GM19025 (cell line): Measurements from ENCODE around the gene NTS.

ENCODE experiments used
- ATAC-seq: cut with Tn5 transposase; IDR thresholded peaks from one replicate; pipeline ENCODE4 v1.9.1; 2021; ENCODE audit warnings: mild to moderate bottlenecking, low read depth, moderate library complexity; ENCODE audit not compliant: unreplicated experiment

NTS gene

DNA sequence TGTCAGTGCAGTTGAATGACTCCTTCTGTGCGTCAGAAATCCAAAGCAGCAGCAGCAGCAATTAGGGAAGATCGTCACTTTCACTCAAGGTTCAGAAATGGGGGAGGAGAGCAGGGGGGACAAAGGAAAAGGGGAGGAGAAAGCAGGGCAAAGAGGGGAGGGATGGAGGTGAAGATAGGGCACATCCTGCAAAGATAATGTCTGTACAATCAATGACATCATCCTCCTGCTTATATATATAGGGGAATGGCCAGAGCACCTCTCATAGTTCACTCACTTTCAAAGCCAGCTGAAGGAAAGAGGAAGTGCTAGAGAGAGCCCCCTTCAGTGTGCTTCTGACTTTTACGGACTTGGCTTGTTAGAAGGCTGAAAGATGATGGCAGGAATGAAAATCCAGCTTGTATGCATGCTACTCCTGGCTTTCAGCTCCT, at the start of gene NTS:
Gene NTS (plus strand): TSS at position 265 of the 431 bp plus-strand sequence. CDS start 109 bp downstream, at position 374.
- peak; percentile 65 for ATAC-seq

- no peak for ATAC-seq
Observed at GRCh38 chr12:85825746-85826145, 48.3 kb upstream of the NTS start.

- no peak for ATAC-seq
Observed at GRCh38 chr12:85828576-85828975, 45.5 kb upstream of the NTS start.

GRCh38 chr12:85829391-85829790, 44.7 kb upstream of the NTS start:
- no peak for ATAC-seq

GRCh38 chr12:85831327-85831990, 42.6 kb upstream of the NTS start:
- ATAC-seq = no peak

DNA sequence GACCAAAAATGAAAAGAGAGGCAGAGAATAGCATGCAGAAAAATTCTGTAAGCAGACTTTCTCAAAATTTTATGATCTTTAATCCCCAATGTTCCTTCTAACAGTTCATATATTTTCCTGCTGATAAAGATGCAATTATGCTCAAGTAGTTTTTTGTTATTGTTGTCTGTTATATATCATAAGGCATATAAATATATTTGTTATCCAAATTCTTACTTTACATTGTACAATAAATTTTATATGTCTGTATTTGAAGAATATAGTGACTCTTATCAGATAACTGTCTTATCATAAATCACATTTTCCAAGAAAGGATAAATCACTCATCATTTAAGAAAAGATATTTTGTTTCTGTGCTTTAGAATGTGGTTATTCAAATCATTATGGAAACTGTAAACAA, 40.5 kb upstream of the NTS start:
- no peak for ATAC-seq

DNA sequence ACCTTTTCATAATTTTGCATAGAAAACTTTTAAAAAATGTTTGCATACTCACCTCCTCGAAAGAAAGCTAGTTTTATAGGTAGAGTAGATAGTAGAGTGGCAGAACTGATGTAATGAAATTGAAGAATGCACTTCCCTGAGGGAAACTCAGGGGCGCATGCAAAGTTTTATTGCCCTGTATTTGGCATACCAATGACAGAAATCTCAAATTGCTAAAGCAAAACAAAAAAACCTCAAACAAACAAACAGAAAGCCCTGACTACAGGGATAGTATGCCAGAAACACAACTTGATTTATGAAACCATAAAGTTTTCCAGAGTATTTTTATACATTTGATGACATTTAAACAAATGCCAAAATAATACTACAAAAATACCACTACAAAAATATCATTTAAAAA, 39.7 kb upstream of the NTS start:
- no peak for ATAC-seq

- no peak for ATAC-seq
Observed at GRCh38 chr12:85835426-85836196, 38.5 kb upstream of the NTS start.

- ATAC-seq = no peak
Observed at GRCh38 chr12:85836197-85837090, 37.7 kb upstream of the NTS start, which contains the start of gene RASSF9. RASSF9 (minus strand) TSS chr12:85836409; CDS start chr12:85836201, 208 bp downstream.

DNA sequence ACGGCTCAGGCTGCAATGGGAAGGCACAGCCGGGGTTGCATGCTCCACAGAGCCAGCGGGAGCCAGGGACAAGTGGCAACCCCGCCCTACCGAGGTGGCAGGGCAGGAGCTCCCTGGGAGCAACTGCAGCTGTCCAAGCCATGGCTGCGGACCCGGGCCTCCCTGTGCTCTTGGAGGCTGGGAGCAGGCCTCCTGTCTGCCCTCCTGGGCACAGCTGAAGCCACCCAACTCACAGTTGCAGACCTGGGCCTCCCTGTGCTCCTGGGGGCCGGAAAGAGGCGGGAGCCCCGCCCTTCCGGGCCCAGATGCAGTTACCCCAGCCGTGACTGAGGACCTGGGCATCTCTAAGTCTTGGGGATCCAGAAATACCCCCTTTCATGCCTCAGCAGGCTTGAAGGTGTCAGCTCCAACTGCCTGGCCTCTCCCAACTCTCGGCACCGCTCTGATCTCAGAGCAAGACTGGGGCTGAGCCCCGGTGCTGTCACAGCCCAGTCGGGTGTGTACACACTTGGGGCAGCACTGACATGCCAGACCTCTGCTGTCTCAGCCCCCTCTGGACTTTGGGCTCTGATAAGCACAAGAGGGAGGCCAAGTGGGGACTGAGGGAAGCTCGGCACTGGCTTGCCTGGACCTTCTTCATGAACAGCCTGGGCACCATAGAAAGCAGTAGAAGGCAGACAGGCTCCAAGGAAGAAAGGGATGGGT, 30.3 kb upstream of the NTS start:
- no peak for ATAC-seq

DNA sequence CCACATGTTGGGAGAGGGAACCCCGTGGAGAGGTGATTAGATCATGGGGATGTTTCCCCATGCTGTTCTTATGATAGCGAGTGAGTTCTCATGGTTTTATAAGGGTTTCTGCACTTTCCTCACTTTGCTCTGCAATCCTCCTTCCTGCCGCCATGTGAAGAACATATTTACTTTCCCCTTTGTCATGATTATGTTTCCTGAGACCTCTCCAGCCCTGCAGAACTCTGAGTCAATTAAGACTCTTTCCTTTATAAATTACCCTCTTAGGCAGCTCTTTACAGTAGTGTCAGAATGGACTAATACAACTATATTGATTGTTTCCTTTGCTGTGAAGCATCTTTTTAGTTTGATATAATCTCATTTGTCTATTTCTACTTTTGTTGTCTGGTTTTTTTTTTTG, 24.8 kb upstream of the NTS start:
- no peak for ATAC-seq

DNA sequence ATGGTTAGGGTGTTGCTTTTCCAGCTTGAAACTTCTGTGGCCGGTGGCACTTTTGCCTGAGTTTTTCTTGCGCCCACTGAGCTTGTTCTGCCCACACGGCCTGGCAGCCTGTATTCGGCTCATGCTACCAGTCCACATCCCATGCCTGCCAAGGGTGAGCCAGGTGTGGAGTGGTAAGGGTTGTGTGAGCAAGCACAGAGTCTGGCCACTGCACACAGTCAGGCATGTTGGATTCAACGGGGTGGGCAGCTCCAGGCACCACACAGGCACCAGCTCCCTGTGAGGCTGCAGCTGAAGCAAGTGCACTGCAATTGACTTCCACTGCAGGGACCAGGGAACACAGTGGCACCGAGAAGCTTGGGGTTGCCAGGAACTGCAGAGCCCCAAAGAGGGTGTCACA, 18.8 kb upstream of the NTS start:
- no peak for ATAC-seq

DNA sequence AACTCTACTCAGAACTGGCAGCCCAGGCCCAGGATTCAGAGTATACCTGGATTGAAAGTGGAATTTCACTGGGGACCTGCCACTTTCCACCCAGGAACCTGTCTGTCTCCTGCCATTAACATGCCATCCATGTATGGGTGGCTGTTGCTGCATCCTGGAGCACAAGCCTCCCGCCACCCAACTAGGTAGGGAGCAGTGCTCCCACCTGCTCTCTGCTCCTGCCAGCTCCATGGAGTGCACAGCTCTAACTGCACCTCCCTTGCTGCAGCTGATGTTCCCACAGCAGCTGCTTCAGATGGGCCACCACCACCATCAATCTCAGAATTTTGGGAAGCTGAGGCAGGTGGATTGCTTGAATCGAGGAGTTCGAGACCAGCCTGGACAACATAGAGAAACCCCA, 17.1 kb upstream of the NTS start:
- no peak for ATAC-seq

GRCh38 chr12:85865890-85866289, 8.2 kb upstream of the NTS start:
- ATAC-seq = no peak

- peak; percentile 87 for ATAC-seq
Observed at GRCh38 chr12:85866986-85867776, 6.9 kb upstream of the NTS start.

GRCh38 chr12:85872497-85873091, 1.5 kb upstream of the NTS start:
- peak; percentile 65 for ATAC-seq

DNA sequence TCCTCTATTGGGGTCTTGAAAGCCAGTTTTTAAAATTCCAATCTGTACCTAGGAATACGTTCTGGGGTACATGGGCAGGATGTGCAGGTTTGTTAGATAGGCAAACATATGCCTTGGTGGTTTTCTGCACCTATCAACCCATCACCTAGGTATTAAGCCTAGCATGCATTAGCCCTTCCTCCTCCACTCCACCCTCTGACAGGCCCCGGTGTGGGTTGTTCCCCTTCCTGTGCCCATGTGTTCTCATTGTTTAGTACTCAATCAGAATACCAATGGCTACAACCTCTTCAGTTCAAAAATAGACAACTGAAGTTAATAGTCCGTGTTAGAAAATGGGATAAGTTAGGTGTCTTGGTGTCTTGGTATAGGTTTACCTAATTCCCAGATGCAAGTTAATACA, 3.4 kb downstream of the NTS start:
- ATAC-seq = no peak

GRCh38 chr12:85883763-85884162, 9.7 kb downstream of the NTS start:
- no peak for ATAC-seq

- no peak for ATAC-seq
Observed at GRCh38 chr12:85894653-85895052, 20.6 kb downstream of the NTS start.
